Thoracic aorta (tissue), 2 donors: ENCODE data around the gene PNMA1. TPM values are rescaled to one million over a fixed set of nuclear protein-coding genes. Genes with fewer than 3 reads are reported as not detected.

Source experiments
- ATAC-seq: fragments of 150-250 bp; one replicate; pipeline ENCODE4 v1.8.0; 2017; ENCODE audit warnings: low read depth; ENCODE audit not compliant: insufficient number of reproducible peaks, low FRiP score
- DNase-seq: peaks from one replicate; pipeline ENCODE4 v3.0.0-alpha.2; 2020; ENCODE audit warnings: low spot score
- H3K27ac ChIP-seq, 2 donors: fragments of 200-600 bp; sonication (generic); 1 replicate in 1 of 2; 2 replicates in 1 of 2; pipeline ENCODE4 v1.5.1; 2016; ENCODE audit warnings: mild to moderate bottlenecking in 2 of 2, moderate library complexity in 2 of 2
- H3K27me3 ChIP-seq: fragments of 200-600 bp; sonication (generic); replicated peaks from 2 replicates; pipeline ENCODE4 v1.6.0; 2016; ENCODE audit warnings: mild to moderate bottlenecking; ENCODE audit not compliant: insufficient read depth
- H3K36me3 ChIP-seq: fragments of 200-600 bp; sonication (generic); one replicate; pipeline ENCODE4 v1.5.1; 2016
- H3K4me1 ChIP-seq, 2 donors: fragments of 200-600 bp; sonication (generic); 1 replicate in 1 of 2; 2 replicates in 1 of 2; pipeline versions ENCODE4 v1.5.1 to v1.6.0; 2016; ENCODE audit warnings: low read depth in 2 of 2, mild to moderate bottlenecking in 1 of 2; ENCODE audit not compliant: control insufficient read depth in 1 of 2
- H3K4me3 ChIP-seq: fragments of 200-600 bp; sonication (generic); 2 replicates; pipeline ENCODE4 v1.5.1; 2016; ENCODE audit warnings: mild to moderate bottlenecking
- H3K9me3 ChIP-seq: fragments of 200-600 bp; sonication (generic); 2 replicates; pipeline ENCODE4 v1.5.1; 2016
- total RNA-seq, 2 donors: library from RNA; depleted of rRNA; stranded (reverse); fragments of >200 nt; gene quantifications; one replicate each; pipeline versions ENCODE4 v1.1.0 to v1.2.3, GENCODE V29; 2016
- TF ChIP-seq, protein P1 (sequence below): fragments of 200-600 bp; sonication (generic); IDR thresholded peaks from one replicate; pipeline ENCODE4 v1.5.1; 2019; ENCODE audit warnings: antibody characterized with exemption

The PNMA1 gene
- total RNA-seq, 2 donors from 2014 or later, result 27.3 to 37.4 TPM

DNA sequence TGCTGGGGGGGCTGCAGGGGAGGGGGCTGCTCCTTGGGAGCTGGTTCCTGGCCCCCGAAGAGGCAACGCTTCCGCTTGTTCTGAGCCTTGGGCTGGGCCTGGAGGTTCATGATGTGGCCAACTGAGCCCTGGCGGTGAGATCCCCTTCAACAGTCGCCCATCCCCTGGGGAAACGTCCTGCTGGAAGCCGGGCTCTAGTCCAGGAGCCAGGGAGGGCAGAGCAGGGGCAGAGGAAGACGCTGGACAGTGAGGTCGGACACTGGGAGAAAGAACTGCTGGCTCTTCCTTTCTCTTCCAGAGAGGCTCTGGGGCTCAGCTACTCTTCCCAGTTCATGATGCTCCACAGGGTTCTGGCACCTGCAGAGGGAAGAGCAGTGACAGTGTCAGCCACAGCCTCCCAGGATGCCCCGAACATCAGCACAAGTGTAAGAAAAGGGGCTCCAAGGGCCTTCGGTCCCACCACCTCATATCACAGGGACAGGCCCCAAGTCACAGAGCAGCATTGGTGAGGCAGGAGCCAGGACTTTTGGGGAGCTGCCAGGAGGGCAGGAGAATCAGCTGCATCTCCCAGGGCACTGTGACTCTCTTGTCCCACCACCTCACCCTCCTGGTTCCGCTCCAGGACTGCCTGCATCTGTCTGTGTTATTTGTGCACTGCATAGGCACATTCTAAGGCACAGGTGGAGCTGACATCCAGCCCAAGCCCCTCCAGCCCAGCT lies 25.9 kb upstream of the PNMA1 start:
- H3K36me3 ChIP-seq, result peaks cover 24% of the 10 kb centered on the region
- peak overlapping the region; percentile 73 to 89 for H3K27ac ChIP-seq
- peak overlapping the region; percentile 63 for H3K4me3 ChIP-seq
- TF ChIP-seq, protein P1, sequence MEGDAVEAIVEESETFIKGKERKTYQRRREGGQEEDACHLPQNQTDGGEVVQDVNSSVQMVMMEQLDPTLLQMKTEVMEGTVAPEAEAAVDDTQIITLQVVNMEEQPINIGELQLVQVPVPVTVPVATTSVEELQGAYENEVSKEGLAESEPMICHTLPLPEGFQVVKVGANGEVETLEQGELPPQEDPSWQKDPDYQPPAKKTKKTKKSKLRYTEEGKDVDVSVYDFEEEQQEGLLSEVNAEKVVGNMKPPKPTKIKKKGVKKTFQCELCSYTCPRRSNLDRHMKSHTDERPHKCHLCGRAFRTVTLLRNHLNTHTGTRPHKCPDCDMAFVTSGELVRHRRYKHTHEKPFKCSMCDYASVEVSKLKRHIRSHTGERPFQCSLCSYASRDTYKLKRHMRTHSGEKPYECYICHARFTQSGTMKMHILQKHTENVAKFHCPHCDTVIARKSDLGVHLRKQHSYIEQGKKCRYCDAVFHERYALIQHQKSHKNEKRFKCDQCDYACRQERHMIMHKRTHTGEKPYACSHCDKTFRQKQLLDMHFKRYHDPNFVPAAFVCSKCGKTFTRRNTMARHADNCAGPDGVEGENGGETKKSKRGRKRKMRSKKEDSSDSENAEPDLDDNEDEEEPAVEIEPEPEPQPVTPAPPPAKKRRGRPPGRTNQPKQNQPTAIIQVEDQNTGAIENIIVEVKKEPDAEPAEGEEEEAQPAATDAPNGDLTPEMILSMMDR, result no peak
- ATAC-seq (no peak), DNase-seq (no peak)
- peaks cover 56 to 67% of the 10 kb centered on the region in 2 donors for H3K4me1 ChIP-seq
- no peaks in the 10 kb centered on the region for H3K9me3 ChIP-seq
- no peaks in the 10 kb centered on the region for H3K27me3 ChIP-seq

DNA sequence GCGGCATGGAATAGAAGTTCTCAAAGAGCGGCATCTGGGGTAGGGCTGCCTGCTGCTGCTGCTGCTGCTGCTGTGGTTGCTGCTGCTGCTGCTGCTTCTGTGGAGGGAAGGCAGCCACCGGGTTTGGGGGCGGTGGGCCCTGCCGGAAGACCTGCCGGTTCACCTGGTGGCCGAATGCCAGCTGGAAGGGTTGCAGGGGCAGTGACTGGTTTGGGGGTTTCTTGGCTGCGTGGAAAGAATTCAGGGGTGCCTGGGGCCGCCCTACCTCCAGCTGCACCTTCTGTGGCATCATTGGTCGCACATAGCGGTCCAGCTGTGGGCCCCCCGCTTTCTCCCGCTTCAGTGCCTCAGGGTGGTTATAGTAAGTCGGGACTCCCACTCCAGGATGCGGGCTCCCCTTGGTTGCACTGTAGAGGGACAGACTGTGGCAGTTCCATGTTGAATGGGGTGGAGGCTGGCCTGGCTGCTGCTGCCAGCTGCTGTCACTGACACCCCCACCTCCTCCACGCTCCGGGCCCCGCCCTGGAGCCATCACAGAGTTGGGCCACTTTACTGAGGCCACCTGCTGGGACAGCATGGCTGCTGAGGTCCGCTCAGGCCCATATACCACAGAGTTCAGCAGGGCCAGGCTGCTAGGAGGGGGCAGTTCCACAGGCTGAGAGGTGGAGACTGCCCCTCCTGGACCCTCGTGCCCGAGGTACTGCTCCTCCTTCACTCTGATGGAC lies 25.2 kb upstream of the PNMA1 start:
- ATAC-seq, result no peak
- Histone ChIP-seq H3K9me3 (no peaks in the 10 kb centered on the region), H3K36me3 (peaks cover 31% of the 10 kb centered on the region), H3K4me1 (peaks cover 50 to 60% of the 10 kb centered on the region in 2 donors), H3K27ac (peak overlapping the region; percentile 73 to 89), H3K4me3 (no peak overlapping the region), H3K27me3 (no peaks in the 10 kb centered on the region)
- TF ChIP-seq, protein P1, result no peak
- DNase-seq, result no peak

DNA sequence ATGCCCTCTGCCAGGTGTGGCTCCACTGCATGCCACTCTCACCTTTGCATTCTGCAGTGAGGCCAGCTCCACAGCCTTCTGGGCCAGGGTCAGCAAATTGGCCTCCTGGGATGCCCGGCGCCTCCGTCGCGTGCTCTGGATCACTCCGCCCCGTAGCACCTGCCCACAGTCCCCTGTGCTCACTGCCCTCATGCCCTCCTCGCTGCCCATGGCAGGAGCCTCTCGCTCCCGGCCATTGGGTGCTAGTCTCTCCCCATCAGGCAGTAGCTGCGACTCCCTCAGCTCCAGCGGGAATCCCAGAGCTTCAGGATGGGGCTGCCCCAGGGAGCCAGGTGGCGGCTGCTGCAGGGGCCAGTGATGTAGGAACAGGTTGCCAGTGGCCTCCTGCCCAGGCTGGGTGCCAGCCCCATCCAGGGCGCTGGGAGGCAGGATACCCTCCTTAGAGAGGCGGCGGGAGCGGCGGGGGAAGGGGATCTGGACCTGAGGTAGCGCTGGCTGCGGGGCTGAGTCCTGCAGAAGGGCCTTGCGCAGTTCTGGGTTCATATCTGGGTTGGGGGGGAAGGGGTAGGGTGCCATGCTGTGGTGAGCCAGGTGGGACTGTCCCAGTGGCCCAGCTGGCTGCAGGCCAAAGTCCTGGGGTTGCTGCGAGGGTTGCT lies 24.5 kb upstream of the PNMA1 start:
- Histone ChIP-seq H3K4me3 (no peak overlapping the region), H3K4me1 (peaks cover 43 to 53% of the 10 kb centered on the region in 2 donors), H3K9me3 (no peaks in the 10 kb centered on the region), H3K27me3 (no peaks in the 10 kb centered on the region), H3K27ac (peak overlapping the region; percentile 73 to 89), H3K36me3 (peaks cover 35% of the 10 kb centered on the region)
- ATAC-seq (no peak), DNase-seq (no peak)
- TF ChIP-seq, protein P1, result no peak

DNA sequence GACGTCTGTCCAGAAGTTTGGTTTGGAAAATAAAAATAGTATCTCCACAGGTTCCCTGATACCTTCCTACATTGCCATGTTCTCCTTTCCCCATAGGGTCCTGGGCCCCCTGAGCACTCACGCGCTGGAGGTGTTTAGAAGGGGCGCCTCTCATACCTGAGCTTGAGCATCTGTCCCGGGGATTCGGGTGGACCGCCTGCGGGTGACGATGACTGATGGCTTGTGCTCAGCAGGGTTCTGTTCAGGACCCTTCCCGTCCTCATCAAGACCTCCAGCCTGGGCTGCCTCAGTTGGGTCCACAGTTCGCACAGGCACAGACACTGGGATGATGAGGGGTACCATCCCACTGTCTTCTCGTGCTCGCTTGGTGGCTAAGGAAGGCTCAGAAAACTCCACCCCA lies 22.7 kb upstream of the PNMA1 start:
- Histone ChIP-seq H3K27ac (no peak overlapping the region), H3K4me1 (peaks cover 26 to 35% of the 10 kb centered on the region in 2 donors), H3K9me3 (no peaks in the 10 kb centered on the region), H3K27me3 (no peaks in the 10 kb centered on the region), H3K4me3 (no peak overlapping the region), H3K36me3 (peaks cover 35% of the 10 kb centered on the region)
- DNase-seq (no peak), ATAC-seq (no peak)
- TF ChIP-seq, protein P1, result no peak

DNA sequence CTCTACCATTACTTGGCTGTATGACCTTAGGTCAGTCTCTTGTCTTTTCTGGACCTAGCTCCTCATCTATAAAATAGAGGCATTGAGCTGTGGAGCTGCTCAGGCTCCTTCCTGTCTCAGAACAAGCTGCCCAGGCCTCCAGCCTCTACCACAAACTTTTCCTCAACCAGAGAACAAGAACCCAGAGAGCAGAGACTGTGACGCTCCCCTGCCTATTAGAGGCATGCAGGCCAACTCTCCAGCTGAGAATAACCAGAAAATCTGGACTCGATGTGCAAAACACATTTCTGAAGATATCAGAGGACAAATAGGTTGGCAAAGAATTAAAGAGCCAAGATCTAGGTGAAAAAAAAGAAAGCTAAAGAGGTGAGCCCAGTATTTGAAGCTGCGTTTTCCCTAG lies 17.8 kb upstream of the PNMA1 start:
- DNase-seq, result no peak
- ATAC-seq, result no peak
- Histone ChIP-seq H3K9me3 (no peaks in the 10 kb centered on the region), H3K27ac (no peak overlapping the region), H3K36me3 (peaks cover 29% of the 10 kb centered on the region), H3K27me3 (no peaks in the 10 kb centered on the region), H3K4me1 (peaks cover 3 to 11% of the 10 kb centered on the region in 2 donors), H3K4me3 (no peak overlapping the region)
- TF ChIP-seq, protein P1, result no peak
